Urinary bladder (tissue), 4 donors: Measurements from ENCODE around the gene ETS1. TPM values are rescaled to one million over a fixed set of nuclear protein-coding genes. Genes with fewer than 3 reads are reported as not detected.

ENCODE experiments used
- DNase-seq: peaks from one replicate; pipeline ENCODE4 v3.0.0-alpha.2; 2015; ENCODE audit errors: extremely low spot score
- H3K27ac ChIP-seq: one replicate; pipeline ENCODE4 v1.5.1; 2013; ENCODE audit warnings: low read depth, mild to moderate bottlenecking, moderate library complexity
- H3K36me3 ChIP-seq: one replicate; pipeline ENCODE4 v1.6.1; 2013; ENCODE audit warnings: mild to moderate bottlenecking, moderate library complexity; ENCODE audit not compliant: insufficient read depth
- H3K4me1 ChIP-seq: one replicate; pipeline ENCODE4 v1.6.1; 2013; ENCODE audit warnings: mild to moderate bottlenecking, moderate library complexity; ENCODE audit not compliant: insufficient read depth
- H3K4me3 ChIP-seq: one replicate; pipeline ENCODE4 v1.5.1; 2013; ENCODE audit warnings: low read depth, low read length
- WGBS: extraction: QIAGEN DNeasy Blood & Tissue Kit; methylation state at CpG from one replicate; pipeline ENCODE4 v1.1.7; 2013; 5-methylcytosine and 5-hydroxymethylcytosine counted together
- polyA plus RNA-seq: library from polyadenylated mRNA; stranded (reverse); fragments of 200-250 nt; gene quantifications from one replicate; pipeline ENCODE4 v1.2.3, GENCODE V29; 2013
- total RNA-seq: library from RNA; depleted of rRNA; stranded (reverse); fragments of >200 nt; gene quantifications from one replicate; pipeline ENCODE4 v1.2.3, GENCODE V29; 2014
- donor health status: healthy with polysubstance abuse.
- donor health status: healthy.

ETS1 gene
- total and polyA plus RNA-seq, 2 donors, result 35.6 to 64.0 TPM

GRCh38 chr11:128517451-128518230 is 69.7 kb downstream of the ETS1 start:
- H3K4me1 ChIP-seq, result no peaks in the 10 kb centered on the region
- H3K27ac ChIP-seq, result peak overlapping the region; percentile 35
- 60% methylated on average over 5 of the region's 5 CpGs for WGBS
- no peak for DNase-seq
- H3K4me3 ChIP-seq, result peak overlapping the region; percentile 12
- H3K36me3 ChIP-seq, result no peaks in the 10 kb centered on the region

- H3K4me3 ChIP-seq, result peak overlapping the region; percentile 12
- no peaks in the 10 kb centered on the region for H3K36me3 ChIP-seq
- no peak for DNase-seq
- peak overlapping the region; percentile 57 for H3K27ac ChIP-seq
- peaks cover 2% of the 10 kb centered on the region for H3K4me1 ChIP-seq
- WGBS, result 68% methylated on average over 4 of the region's 4 CpGs
These were observed 70.5 kb downstream of the ETS1 start for GRCh38 chr11:128516886-128517285.

- H3K27ac ChIP-seq, result no peak overlapping the region
- 41% methylated on average over 10 of the region's 10 CpGs for WGBS
- H3K4me1 ChIP-seq, result peaks cover 2% of the 10 kb centered on the region
- no peaks in the 10 kb centered on the region for H3K36me3 ChIP-seq
- DNase-seq, result no peak
- peak overlapping the region; percentile 20 for H3K4me3 ChIP-seq
These were observed 71.3 kb downstream of the ETS1 start for GRCh38 chr11:128515826-128516778.

GRCh38 chr11:128515086-128515485 is 72.3 kb downstream of the ETS1 start:
- H3K36me3 ChIP-seq, result no peaks in the 10 kb centered on the region
- no peak for DNase-seq
- no peak overlapping the region for H3K27ac ChIP-seq
- WGBS, result 58% methylated on average over 6 of the region's 6 CpGs
- H3K4me1 ChIP-seq, result peaks cover 2% of the 10 kb centered on the region
- H3K4me3 ChIP-seq, result peak overlapping the region; percentile 3

DNA sequence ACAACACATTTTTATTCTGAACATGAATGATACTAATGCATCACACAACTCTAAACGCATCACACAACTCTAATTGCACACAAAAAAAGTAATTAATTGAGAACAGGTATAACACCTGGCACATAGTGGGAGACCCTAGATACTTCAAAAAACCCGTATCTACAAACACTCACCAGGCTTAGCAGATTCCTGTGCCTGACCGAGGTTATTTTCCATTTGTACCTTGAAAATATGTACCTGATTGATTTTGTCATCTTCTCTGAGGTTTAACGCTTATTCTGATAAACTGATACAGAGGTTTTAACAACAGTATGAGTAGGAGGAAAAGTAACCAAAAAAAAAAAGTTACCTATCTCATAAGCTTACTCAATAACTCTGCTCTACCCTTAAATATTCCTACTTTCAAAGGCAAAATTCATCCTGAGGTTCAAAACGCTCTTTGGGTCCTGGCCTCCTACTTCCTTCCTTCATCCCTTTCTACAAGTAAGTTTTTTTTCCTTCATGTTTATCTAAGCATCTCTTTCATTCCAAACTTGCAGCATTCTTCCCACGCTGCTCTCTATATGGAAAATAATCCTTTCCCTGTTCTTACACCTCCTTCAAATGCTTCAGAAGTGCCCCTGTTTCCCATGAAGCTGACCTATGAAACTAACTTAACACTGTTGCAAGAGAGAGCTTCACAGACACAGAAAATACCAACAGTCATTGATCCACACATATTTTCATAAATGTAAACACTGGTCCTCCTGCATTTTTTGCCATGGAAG is 73.3 kb downstream of the ETS1 start:
- Histone ChIP-seq H3K36me3 (no peaks in the 10 kb centered on the region), H3K4me3 (no peak overlapping the region), H3K4me1 (peaks cover 2% of the 10 kb centered on the region), H3K27ac (no peak overlapping the region)
- no peak for DNase-seq
- WGBS, result 77% methylated on average over 6 of the region's 6 CpGs

DNA sequence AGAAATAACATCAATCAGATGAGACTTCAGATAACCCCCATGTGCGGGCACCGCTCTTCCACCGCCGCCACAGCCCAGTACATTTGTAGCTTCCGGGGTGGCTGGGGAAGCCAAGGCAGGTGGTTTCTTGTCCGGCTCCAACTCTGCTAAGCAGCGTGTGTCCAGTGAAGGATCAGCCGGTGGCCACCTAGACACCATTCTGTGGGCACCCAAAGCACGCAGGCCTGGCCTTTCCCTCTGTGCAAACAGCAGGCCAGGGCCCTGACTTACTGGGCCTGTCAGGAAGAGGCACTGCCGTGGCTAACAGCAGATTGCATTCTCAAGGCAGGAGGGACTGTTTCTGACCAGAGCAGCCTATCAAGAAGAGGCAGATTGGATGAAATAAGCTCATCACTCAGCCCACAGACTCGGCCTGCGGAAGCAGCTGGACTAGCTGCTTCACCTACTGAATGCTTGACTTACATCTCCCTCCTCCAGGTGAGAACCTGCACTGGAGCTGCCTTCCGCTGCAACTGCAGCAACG is 74.8 kb downstream of the ETS1 start:
- peaks cover 6% of the 10 kb centered on the region for H3K4me1 ChIP-seq
- no peaks in the 10 kb centered on the region for H3K36me3 ChIP-seq
- no peak for DNase-seq
- no peak overlapping the region for H3K4me3 ChIP-seq
- H3K27ac ChIP-seq, result no peak overlapping the region
- 80% methylated on average over 14 of the region's 14 CpGs for WGBS

- WGBS, result 45% methylated on average over 4 of the region's 4 CpGs
- no peaks in the 10 kb centered on the region for H3K36me3 ChIP-seq
- no peak overlapping the region for H3K4me3 ChIP-seq
- no peak overlapping the region for H3K27ac ChIP-seq
- no peak for DNase-seq
- peaks cover 6% of the 10 kb centered on the region for H3K4me1 ChIP-seq
These were observed 75.6 kb downstream of the ETS1 start for GRCh38 chr11:128511712-128512111.

GRCh38 chr11:128509621-128510389 is 77.6 kb downstream of the ETS1 start:
- Histone ChIP-seq H3K36me3 (no peaks in the 10 kb centered on the region), H3K27ac (peak overlapping the region; percentile 32), H3K4me3 (no peak overlapping the region), H3K4me1 (peaks cover 6% of the 10 kb centered on the region)
- DNase-seq, result no peak
- WGBS, result 78% methylated on average over 2 of the region's 2 CpGs

DNA sequence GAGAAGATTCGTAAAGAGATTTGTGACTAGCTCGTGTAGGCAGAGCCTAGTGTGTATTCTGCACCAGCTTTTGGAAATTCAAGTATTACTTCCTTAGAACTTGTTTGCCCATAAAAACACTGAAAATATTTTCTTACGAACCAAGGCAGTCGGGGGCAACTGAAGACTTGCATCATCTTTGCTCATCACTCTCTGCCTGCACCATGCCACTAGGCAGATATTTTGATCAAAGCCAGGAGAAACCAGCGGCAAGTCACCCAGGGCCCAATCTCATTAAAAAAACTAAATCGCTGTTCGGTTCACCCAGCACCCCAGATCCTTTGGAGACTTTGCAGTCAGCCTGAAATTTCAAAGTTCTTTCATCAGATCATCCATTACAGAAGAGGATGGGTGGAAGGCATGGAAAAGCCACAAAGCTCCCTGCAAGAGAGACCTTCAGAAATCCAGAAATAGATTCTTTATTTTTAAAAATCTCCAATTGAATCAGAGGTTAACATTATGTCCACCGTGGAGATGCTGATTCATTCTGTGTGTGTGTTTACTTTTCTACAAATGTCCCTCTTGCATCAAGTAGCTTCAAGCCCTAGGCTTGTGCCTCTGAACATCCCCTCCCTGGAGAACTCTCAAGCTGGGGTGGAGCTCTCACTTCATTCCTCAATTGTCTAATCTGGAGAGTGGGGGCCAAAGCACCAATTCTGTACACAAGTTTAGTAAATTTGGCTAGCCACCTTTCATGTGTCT is 78.4 kb downstream of the ETS1 start:
- Histone ChIP-seq H3K36me3 (no peaks in the 10 kb centered on the region), H3K4me1 (peaks cover 6% of the 10 kb centered on the region), H3K27ac (peak overlapping the region; percentile 76), H3K4me3 (no peak overlapping the region)
- WGBS, result 73% methylated on average over 8 of the region's 8 CpGs
- DNase-seq, result no peak

GRCh38 chr11:128507936-128508335 is 79.4 kb downstream of the ETS1 start:
- H3K4me1 ChIP-seq, result peaks cover 6% of the 10 kb centered on the region
- no peak overlapping the region for H3K4me3 ChIP-seq
- H3K36me3 ChIP-seq, result no peaks in the 10 kb centered on the region
- no peak for DNase-seq
- peak overlapping the region; percentile 95 for H3K27ac ChIP-seq
- 52% methylated on average over 6 of the region's 6 CpGs for WGBS

DNA sequence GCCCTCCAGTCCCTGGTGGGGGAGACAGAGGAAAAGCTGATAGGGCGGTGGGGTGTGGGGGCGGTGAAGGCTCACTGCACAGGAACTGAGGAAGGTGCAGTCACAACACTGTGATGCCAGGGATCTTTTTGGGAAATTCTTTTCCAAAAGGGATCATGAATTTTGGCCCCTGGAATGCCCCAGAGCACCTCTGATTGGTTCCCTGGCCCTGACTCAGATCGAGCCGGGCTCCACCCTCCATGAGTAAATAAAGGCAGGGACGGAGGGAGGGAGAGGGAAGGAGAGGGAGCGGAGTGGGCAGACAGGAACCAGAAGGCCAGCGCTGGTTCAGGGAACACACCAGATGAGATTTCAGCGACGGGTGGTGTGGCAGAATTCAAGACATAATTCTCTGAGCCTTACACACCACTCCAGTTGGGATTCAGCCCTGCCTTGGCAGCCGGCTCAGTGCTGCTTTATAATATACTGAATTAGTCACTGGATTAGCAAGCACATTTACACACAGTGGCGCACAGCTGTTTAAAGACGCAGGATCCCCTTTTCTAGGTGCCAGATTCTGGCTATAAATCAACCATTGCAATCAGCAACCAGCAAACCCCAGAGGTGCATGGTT is 80.3 kb downstream of the ETS1 start:
- Histone ChIP-seq H3K4me3 (peak overlapping the region; percentile 22), H3K36me3 (no peaks in the 10 kb centered on the region), H3K4me1 (peaks cover 5% of the 10 kb centered on the region), H3K27ac (peak overlapping the region; percentile 95)
- 13% methylated on average over 12 of the region's 12 CpGs for WGBS
- no peak for DNase-seq

DNA sequence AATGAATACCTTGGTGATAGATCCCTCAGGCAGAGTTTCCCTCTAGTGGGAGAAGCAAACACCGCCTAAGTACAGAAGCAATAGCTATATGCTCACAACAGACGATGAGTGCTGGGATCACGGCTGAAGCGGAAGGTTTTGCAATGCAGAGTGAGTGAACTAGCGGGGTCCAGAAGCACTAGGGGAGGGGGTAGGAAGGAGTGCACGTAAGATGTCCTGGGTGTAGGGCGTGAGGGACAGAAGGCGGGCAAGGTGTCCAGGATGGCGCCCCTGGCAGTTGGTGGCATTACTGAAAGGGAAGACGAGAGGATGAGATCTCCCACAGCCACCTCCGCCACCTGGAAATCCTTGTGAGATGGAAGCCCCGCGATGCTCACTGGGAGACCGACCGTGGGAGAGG is 81.0 kb downstream of the ETS1 start:
- Histone ChIP-seq H3K4me1 (peaks cover 4% of the 10 kb centered on the region), H3K27ac (peak overlapping the region; percentile 95), H3K4me3 (no peak overlapping the region), H3K36me3 (no peaks in the 10 kb centered on the region)
- DNase-seq, result no peak
- 91% methylated on average over 15 of the region's 15 CpGs for WGBS
